ENCODE results near the gene HGD. TPM values are rescaled to one million over a fixed set of nuclear protein-coding genes. Genes with fewer than 3 reads are reported as not detected.

The HGD gene
- total and polyA plus RNA-seq, 2 donors (not counting 3 experiments of a cell fraction or from before 2014, with no cell fraction given) = 0.18 to 0.22 TPM

- ChIA-PET CTCF (no interaction called here), POLR2A (no interaction called here)
- no TSS peak for BruUV-seq (replicated peaks)
- H3K4me2 ChIP-seq (ENCODE audit: insufficient read depth, low read length) = no peak overlapping the region
- TF ChIP-seq GATA2 (IDR thresholded peaks at IDR 0.05; ENCODE audit: insufficient read depth, insufficient read length, low read depth, low read length) (peak; percentile 34), FOS (IDR thresholded peaks at IDR 0.05; ENCODE audit: borderline replicate concordance, insufficient read depth, low read length) (peak; percentile 51), EZH2 (IDR thresholded peaks at IDR 0.05; ENCODE audit: borderline replicate concordance, low read depth, low read length, severe bottlenecking) (no peak)
- H3K4me3 ChIP-seq (replicated peaks in 1 of 3; ENCODE audit: insufficient read depth in 1 of 3, low read depth in 1 of 3, low read length in 3 of 3) = no peak overlapping the region
- dilution Hi-C loops (cut with MboI; ENCODE audit: extremely low pct_ligation_motif_present, low sequenced_read_pairs) (no loop called here), intact Hi-C loops (cut with micrococcal nuclease) (no loop called here)
- H3K9ac ChIP-seq (replicated peaks; ENCODE audit: extremely low read depth, insufficient read depth, low read length) = no peak overlapping the region
- H2AFZ ChIP-seq (ENCODE audit: low read depth, low read length) = peak overlapping the region; percentile 30
- H3K27ac ChIP-seq (ENCODE audit: insufficient read depth, low read depth, low read length) = no peak overlapping the region
- no peaks in the 10 kb centered on the region for H3K36me3 ChIP-seq (ENCODE audit: control insufficient read depth in 2 of 2, extremely low read depth in 1 of 2, insufficient read depth in 2 of 2, low read length in 2 of 2)
- DNase-seq (ENCODE audit: low read depth, low spot score) (peak; percentile 38), FAIRE-seq (peak; percentile 73)
- H4K20me1 ChIP-seq (replicated peaks; ENCODE audit: control insufficient read depth, extremely low read depth, insufficient read depth, low read length) = no peaks in the 10 kb centered on the region
- no peaks in the 10 kb centered on the region for H3K27me3 ChIP-seq (ENCODE audit: control insufficient read depth in 2 of 2, insufficient read depth in 2 of 2, low read length in 2 of 2)
- no peaks in the 10 kb centered on the region for H3K9me1 ChIP-seq (replicated peaks; ENCODE audit: control insufficient read depth, extremely low read depth, insufficient read depth, low read length)
- no peaks in the 10 kb centered on the region for H3K9me3 ChIP-seq (replicated peaks; ENCODE audit: control insufficient read depth, insufficient read depth, low read length)
- H3K4me1 ChIP-seq (ENCODE audit: control insufficient read depth, extremely low read depth, insufficient read depth, low read length) = no peaks in the 10 kb centered on the region
- no peaks in the 10 kb centered on the region for H3K79me2 ChIP-seq (ENCODE audit: control insufficient read depth, insufficient read depth, low read length)
Measured at GRCh38 chr3:120615847-120616609, 66.0 kb downstream of the HGD start.

- Histone ChIP-seq H3K4me1 (ENCODE audit: control insufficient read depth, extremely low read depth, insufficient read depth, low read length) (no peaks in the 10 kb centered on the region), H3K9me1 (replicated peaks; ENCODE audit: control insufficient read depth, extremely low read depth, insufficient read depth, low read length) (no peaks in the 10 kb centered on the region), H3K4me2 (ENCODE audit: insufficient read depth, low read length) (no peak overlapping the region), H4K20me1 (replicated peaks; ENCODE audit: control insufficient read depth, extremely low read depth, insufficient read depth, low read length) (no peaks in the 10 kb centered on the region), H3K36me3 (ENCODE audit: control insufficient read depth in 2 of 2, extremely low read depth in 1 of 2, insufficient read depth in 2 of 2, low read length in 2 of 2) (no peaks in the 10 kb centered on the region), H2AFZ (ENCODE audit: low read depth, low read length) (no peak overlapping the region), H3K79me2 (ENCODE audit: control insufficient read depth, insufficient read depth, low read length) (no peaks in the 10 kb centered on the region), H3K27me3 (ENCODE audit: control insufficient read depth in 2 of 2, insufficient read depth in 2 of 2, low read length in 2 of 2) (no peaks in the 10 kb centered on the region), H3K9ac (replicated peaks; ENCODE audit: extremely low read depth, insufficient read depth, low read length) (no peak overlapping the region), H3K27ac (ENCODE audit: insufficient read depth, low read depth, low read length) (no peak overlapping the region), H3K4me3 (replicated peaks in 1 of 3; ENCODE audit: insufficient read depth in 1 of 3, low read depth in 1 of 3, low read length in 3 of 3) (no peak overlapping the region), H3K9me3 (replicated peaks; ENCODE audit: control insufficient read depth, insufficient read depth, low read length) (no peaks in the 10 kb centered on the region)
- FAIRE-seq = no peak
- TF ChIP-seq POLR2A (IDR thresholded peaks at IDR 0.05; ENCODE audit: low read depth, low read length) = no peak
- no peak for TF ChIP-seq CTCF (IDR thresholded peaks at IDR 0.05; ENCODE audit: extremely low read depth in 1 of 2, insufficient read depth in 1 of 2, low read depth in 1 of 2, low read length in 2 of 2)
- no peak for TF ChIP-seq POLR2AphosphoS5 (IDR thresholded peaks at IDR 0.05; ENCODE audit: insufficient read depth, low read depth, low read length)
- TF ChIP-seq FOS (IDR thresholded peaks at IDR 0.05; ENCODE audit: borderline replicate concordance, insufficient read depth, low read length) = no peak
- no peak for TF ChIP-seq EZH2 (IDR thresholded peaks at IDR 0.05; ENCODE audit: borderline replicate concordance, low read depth, low read length, severe bottlenecking)
- no peak for TF ChIP-seq GATA2 (IDR thresholded peaks at IDR 0.05; ENCODE audit: insufficient read depth, insufficient read length, low read depth, low read length)
- no peak for TF ChIP-seq MYC (IDR thresholded peaks at IDR 0.05; ENCODE audit: low read depth, low read length)
- TF ChIP-seq MAX (IDR thresholded peaks at IDR 0.05; ENCODE audit: insufficient read depth, insufficient read length) = no peak
- TF ChIP-seq JUN (IDR thresholded peaks at IDR 0.05; ENCODE audit: borderline replicate concordance, insufficient read depth, insufficient read length, low read depth) = no peak
- intact Hi-C loops (cut with micrococcal nuclease) (no loop called here), dilution Hi-C loops (cut with MboI; ENCODE audit: extremely low pct_ligation_motif_present, low sequenced_read_pairs) (no loop called here)
- ChIA-PET POLR2A (no interaction called here), CTCF (interaction anchor here (1.5 kb wide), 1 partner anchor 180 kb away, joined by 7 read pairs; no protein-coding TSS in a partner anchor)
- DNase-seq (ENCODE audit: low read depth, low spot score) = no peak
- no TSS peak for BruUV-seq (replicated peaks)
Measured at GRCh38 chr3:120614765-120615164, 67.3 kb downstream of the HGD start.
